G401.6 (cell line): ENCODE data around the gene MICAL2.

Experiments
- FAIRE-seq: peaks from 2 replicates; lab custom pipeline; 2012; peaks lifted over from hg19 to GRCh38; lab: Jason Lieb, UNC

MICAL2 gene

GRCh38 chr11:12273618-12273995, 163.2 kb downstream of the MICAL2 start:
- FAIRE-seq: no peak

GRCh38 chr11:12274056-12274455, 163.7 kb downstream of the MICAL2 start:
- no peak for FAIRE-seq

DNA sequence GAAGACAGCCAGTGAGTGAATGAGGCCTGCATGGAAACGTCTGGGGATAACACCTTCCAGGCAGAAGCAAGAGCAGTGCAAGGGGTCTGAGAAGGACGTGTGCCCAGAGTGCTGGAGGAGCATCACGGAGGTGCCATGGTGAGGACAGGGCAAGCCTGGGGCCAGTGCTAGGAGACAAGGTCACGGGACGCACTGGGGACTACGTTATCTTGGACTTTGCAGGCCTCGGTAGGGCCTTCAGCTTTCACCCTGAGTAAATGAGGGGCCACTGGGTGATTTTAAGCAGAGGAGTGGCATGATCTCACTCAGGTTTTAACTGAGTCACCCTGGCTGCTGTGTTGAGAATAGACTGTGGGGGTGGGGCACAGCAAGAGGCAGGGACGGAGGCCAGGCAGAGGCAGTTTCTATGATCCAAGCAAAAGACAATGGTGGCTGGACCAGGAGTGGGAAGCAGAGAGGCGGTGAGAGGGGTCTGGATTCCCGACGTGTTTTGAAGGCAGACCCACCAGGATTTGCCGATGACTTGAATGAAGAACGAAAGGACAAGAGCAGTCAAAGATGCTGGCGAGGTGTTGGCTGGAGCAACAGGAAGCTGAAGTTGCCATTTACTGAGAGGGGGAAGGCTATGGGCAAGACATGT, 164.3 kb downstream of the MICAL2 start:
- FAIRE-seq: no peak

DNA sequence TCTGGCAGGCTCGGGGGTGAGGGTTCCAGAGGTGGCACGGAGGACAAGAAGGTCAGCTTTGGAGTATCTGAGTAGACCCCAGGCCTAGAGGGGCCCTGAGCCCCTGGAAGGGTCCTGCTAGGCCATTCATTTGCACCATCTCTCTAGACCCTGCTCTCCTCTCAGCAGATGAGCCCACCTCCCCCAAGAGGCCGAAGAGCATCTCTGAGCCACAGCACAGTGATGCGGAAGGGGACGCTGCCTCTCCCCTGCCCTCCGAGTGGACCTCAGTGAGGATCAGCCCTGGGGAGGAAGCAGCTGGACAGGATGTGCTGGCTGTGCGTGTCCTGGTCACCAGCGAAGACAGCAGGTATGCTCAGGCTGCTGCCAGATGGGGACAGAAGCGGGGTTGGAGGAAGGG, 165.4 kb downstream of the MICAL2 start:
- FAIRE-seq: no peak

DNA sequence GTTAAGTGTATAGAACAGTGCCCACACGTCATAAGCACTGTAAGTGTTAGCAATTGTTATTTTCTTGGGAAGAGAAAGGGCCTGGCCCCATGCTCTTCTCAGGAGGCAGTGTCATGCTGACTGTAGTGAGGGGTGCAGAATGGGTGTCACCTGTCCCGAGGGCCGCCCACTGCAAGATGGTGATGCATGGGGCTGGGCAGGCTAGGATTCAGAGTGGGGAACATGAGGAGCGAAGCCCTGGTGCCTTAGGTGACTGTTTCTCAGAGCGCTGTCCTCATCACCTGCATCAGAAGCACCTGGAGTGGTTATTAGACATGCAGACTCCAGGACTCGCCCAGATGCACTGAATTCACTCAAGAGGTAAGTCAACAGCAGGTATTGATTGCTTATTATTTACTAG, 166.0 kb downstream of the MICAL2 start:
- FAIRE-seq: no peak

DNA sequence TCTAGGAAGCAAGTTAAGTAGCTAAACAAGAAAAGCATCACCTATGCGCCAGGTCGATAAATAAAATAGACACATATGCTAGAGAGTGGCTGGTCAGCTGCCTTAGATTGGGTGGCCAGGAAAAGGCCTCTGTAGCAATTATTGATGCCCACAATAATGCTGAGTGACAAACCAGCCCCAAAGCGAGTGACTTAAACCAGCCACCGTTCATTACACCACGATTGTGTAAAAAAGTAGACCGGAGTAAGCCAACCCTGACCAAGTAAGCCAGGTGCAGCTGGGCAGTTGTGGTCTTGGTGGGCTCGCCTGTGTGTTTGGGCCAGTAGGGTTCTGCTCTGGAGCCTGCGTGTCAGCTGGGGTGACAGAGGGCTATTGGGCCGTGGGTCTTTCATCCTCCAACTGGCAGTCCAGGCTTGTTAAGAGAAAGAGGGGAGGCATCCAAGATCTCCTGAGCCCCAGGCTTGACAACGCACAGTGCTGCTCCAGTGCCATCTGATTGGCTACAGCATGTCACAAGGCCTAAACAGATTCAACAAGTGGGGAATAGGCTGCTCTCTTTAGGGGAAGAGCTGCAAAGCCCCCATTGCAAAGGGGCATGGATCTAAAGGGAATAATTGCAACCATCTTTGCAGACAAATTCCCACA, 166.6 kb downstream of the MICAL2 start:
- no peak for FAIRE-seq

DNA sequence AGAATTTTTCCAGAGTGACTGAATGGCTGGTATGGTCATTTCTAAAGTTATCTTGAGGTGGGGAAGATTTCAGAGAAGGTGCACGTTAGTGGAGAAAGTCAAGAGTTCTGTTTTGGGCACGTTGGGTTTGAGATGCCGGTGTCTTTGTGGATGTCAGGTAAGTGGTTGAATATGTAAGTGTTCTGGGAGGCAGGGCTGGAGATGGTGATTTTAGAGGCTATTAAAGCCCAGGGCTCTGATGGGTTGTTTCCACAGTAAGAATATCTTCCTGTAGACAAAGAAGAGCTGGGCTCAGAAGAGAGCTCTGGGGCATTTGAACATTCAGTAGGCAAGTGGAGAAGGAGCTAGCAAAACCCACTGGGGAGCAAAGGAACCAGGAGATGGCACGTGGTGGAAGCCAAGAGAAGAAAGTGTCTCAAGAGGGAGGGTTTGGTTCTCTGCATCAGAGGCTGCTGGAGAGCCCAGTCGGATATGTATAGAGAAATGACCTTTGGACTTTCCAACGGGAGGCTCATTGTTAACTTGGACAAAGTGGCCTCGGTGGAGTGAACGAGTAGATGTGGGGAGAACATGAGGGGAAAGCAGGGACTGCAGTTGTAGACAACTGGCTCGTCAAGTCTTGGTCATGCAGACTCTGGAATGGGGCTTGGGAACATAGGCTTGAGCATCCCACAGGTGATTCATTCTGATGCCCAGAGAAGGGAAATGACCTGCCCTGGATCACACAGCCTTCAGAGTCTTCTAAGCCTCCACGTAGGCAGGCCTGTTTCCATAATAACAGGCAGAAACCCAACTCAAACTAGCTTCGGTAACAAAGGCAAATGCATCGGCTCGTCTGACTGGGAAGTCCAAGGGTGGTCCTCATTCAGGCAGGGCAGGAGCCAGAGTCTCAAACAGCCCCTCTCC, 168.6 kb downstream of the MICAL2 start:
- FAIRE-seq: no peak

DNA sequence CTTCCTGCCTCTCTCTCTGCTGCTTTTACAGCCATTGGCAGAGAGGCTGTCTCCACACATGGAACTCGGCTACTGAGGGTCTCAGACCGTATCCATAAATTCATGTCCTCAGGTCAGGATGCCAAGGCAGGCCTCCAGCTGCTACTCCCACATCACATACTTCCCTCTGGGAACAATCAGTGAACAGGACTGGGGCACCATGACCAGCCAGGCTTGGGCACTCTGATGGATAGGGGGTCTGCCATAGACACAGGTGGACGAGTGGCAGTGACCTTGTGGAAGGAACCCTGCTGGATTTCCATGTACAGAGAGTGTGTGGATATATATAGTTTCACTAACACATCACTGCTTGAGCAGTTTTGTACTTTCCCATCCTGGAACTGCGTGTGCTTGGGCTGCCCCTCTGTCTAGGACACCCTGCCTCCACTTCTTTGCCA, 169.3 kb downstream of the MICAL2 start:
- FAIRE-seq: no peak

GRCh38 chr11:12280199-12280837, 169.9 kb downstream of the MICAL2 start:
- no peak for FAIRE-seq

DNA sequence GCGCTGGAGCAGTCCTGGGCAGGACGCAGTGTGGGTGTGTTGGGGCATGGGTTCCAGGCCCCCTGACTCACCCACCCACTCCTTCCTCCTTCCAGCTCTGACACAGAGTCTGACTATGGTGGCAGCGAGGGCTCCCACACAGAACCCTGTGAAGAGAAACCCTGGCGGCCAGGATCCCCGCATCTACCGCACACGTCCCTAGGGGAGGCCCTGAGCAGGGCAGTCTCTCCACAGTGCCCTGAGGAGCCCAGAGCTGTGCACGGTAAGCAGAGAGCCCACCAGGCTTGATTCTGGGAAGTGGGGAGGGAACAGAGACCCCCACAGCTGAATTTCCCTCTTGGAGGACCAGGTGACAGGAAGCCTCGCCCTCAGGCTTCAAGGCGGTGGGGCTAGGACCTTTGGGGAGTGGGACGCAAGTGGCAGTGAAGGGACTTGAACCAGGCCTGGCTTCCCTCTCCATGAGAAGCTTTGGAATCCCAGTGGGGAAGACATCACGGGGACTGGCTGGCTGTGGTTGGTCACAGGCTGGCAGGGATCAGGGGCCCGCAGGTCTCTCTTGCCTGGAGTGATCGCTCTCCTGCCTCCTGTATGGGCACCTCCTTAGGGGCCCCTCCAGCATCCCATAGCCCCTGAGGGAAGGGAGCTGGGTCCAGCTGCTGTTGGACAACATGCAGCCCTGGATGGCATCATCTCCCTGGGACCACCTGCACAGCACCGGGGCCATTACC, 170.6 kb downstream of the MICAL2 start:
- FAIRE-seq: no peak

- FAIRE-seq: peak; percentile 96
Observed at GRCh38 chr11:12281571-12282478, 171.4 kb downstream of the MICAL2 start.

DNA sequence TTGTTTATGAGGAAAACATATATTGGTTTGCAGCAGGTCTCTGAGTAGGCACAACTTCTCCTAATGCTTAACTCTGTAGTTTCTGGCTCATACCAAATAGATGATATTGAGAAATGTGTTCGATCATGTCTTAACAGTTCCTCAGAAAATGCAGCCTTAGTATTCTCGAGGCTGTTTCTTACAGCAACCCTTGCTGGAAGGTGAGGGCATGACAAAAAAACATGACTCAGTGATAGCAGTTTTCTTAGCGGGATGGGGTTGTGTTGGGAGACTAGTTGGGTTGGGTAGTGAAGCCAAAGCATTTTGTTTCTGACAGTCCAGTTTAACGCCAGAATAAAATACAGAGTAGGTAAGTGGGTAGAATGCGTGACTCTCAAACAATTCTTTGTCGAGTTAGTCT, 172.3 kb downstream of the MICAL2 start:
- no peak for FAIRE-seq

GRCh38 chr11:12284316-12285050, 174.1 kb downstream of the MICAL2 start:
- no peak for FAIRE-seq

DNA sequence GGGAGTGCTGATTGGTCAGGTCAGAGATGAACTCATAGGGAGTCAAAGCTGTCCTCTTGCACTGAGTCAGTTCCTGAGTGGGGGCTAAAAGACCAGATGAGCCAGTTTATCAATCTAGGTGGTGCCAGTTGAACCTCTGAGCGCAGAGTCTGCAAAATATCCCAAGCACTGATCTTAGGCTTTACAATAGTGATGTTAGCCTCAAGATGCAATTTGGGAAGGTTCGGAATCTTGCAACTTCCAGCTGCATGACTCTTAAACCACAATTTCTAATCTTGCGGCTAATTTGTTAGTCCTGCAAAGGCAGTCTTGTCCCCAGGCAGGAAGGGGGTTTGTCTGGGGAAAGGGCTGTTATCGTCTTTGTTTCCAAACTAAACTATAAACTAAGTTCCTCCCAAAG, 174.7 kb downstream of the MICAL2 start:
- FAIRE-seq: no peak

DNA sequence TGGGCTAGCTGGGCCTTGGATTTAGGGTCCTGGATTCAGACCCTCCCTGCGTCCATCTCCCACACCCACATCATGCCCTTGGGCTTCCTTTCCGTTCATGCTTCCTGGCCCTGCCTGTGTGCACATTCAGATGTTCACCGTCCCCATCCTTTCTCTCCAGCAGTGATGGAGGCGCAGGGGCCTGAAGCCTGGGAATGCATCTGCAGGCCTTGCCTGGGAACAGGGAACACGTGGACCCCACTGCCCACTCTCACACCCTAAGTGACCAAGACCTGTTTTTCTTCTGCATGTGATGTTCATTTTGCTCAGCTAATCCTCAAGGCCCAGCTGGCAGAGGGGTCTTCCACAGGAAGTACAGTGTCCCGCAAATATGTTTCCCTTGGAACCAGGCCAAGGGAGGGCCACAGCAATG, 175.4 kb downstream of the MICAL2 start:
- FAIRE-seq: no peak

DNA sequence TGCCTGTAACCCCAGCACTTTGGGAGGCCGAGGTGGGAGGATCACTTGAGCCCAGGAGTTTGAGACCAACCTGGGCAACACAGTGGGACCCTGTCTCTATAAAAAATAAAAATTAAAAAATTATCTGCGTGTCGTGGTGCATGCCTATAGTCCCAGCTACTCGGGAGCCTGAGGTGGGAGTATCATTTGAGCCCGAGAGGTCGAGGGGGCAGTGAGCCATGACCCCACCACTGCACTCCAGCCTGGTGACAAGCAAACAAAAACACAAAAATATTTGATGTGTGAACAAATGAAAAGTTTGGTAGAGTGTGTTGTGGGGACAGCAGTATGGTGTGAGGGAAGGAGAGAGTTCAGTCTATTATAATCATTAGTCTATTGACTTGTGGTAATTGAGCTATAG, 176.2 kb downstream of the MICAL2 start:
- no peak for FAIRE-seq

GRCh38 chr11:12287009-12287373, 176.6 kb downstream of the MICAL2 start:
- peak; percentile 25 for FAIRE-seq

GRCh38 chr11:12287374-12288211, 177.2 kb downstream of the MICAL2 start:
- no peak for FAIRE-seq

DNA sequence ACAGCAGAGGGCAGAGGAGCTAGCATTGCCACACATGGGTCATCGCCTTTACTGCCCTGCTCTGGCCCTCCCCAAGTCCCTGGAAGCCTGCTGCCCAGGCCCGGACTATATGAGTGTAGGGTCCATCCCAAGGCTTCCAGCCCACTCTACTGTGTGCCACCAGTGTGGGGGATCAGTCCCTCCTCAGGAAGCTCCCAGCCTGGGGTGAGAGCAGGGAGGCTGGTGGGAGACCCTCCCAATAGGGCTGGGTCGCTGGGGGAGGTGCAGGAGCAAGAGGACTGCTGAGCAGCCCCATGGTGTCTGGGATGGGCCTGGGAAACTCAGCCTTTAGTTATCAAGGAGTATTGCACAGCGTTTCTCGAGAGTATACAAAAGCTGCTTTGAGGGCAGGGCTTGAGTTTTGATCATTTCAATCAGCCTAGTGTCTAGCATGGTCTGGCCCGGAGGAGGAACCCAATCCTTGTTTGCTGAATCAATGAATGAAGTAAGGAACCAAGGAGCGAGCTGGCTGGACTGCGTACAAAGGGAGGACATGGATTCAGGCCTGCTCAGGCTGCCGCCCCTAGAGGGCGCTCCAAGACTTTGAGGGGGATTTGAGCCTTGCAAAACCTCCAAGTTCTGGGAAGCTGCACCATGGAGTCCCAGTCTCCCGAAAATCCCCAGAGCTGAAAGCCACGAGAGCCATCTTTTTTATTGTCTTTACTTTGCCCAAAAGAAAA, 178.0 kb downstream of the MICAL2 start:
- FAIRE-seq: peak; percentile 53
